Measurements from ENCODE around the gene FAM50A.

Gene FAM50A

GRCh38 chrX:154441564-154441963 is 2.4 kb upstream of the FAM50A start:
- Mint-ChIP-seq H3K27ac (peak overlapping the region; percentile 26), H3K4me3 (no peak overlapping the region), H3K9me3 (no peaks in the 10 kb centered on the region), H3K36me3 (ENCODE audit: low read depth) (peaks cover 5% of the 10 kb centered on the region), H3K27me3 (ENCODE audit: low read depth) (no peaks in the 10 kb centered on the region), H3K4me1 (ENCODE audit: low read depth) (peaks cover 16% of the 10 kb centered on the region)

DNA sequence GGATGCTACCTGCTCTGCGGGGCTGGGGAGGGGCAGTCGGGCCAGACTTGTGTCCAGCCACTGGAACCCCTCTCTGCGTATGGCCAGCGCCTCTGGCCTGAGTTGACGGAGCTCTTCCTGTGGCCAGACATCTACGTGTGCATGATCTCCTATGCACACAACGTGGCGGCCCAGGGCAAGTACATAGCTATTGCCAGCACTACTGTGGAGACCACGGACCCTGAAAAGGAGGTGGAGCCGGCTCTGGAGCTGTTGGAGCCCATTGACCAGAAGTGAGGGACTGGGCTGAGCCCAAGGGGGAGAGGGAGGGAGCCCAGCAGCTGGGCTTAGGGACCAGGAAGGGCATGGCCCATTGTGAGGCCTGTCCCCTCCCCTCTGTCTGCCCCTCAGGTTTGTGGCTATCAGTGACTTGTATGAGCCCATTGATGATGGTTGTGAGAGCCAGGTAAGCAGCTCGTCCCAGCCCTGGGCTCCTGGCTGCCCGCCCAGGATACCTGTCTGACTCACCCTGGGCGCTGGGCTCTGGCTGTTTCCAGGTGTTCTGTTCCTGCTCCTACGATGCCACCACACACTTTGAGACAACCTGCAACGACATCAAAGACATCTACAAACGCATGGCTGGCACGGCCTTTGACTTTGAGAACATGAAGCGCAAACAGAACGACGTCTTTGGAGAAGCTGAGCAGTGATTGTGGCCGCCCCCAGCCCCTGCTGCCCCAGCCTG is 1.8 kb upstream of the FAM50A start:
- Mint-ChIP-seq H3K27me3 (ENCODE audit: low read depth) (no peaks in the 10 kb centered on the region), H3K4me1 (ENCODE audit: low read depth) (peaks cover 19% of the 10 kb centered on the region), H3K27ac (no peak overlapping the region), H3K36me3 (ENCODE audit: low read depth) (peaks cover 8% of the 10 kb centered on the region), H3K9me3 (no peaks in the 10 kb centered on the region), H3K4me3 (no peak overlapping the region)

DNA sequence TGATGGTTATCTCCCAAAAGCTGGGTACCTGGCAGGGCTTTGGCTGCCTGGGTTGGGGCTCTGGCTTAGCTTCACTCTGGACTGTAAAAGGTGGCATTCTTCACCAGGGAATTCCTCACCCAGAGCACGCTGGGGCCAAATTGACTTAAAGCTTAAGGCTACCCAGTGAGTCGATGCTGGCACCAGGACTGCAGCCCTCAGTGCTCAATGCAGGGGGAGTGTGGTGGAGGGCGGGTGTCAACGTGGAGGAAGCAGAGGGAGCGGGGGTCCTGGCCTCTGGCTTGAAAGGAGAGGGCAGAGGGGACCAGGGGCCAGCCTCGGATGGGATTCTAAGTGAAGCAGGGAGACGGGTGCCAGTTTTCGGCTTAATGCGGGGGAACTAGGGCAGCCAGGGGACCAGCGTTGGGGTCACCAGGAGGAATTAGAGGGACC is 446 bp upstream of the FAM50A start:
- Mint-ChIP-seq H3K36me3 (ENCODE audit: low read depth) (peaks cover 9% of the 10 kb centered on the region), H3K27me3 (ENCODE audit: low read depth) (no peaks in the 10 kb centered on the region), H3K4me1 (ENCODE audit: low read depth) (peaks cover 16% of the 10 kb centered on the region), H3K4me3 (peak overlapping the region; percentile 77), H3K27ac (peak overlapping the region; percentile 79), H3K9me3 (no peaks in the 10 kb centered on the region)

DNA sequence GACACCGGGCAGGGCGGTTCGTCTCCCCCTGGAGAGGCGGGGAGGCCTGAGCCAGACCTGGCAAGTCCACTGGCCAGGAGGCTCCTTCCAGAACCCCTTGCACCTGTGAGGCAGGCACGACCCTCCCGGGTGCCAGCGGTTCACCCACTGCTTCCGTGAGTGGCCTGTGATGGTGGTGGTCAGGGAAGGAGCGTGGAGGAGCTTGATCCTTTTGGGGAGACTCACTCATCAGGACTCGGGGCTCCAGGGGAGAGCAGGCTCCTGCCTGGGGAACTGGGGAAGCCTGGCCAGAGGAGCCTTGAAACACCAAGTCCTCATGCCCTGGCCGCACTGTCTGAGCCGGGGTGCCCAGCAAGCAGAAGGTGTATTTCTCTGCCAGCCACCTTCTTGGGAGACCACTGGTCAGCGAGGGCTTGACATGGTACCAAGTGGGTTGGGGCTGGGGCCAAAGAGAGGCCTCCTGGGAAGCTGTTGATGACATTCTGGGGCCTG is 860 bp downstream of the FAM50A start:
- Mint-ChIP-seq H3K36me3 (ENCODE audit: low read depth) (peaks cover 6% of the 10 kb centered on the region), H3K9me3 (no peaks in the 10 kb centered on the region), H3K4me3 (peak overlapping the region; percentile 25), H3K4me1 (ENCODE audit: low read depth) (peaks cover 16% of the 10 kb centered on the region), H3K27ac (no peak overlapping the region), H3K27me3 (ENCODE audit: low read depth) (no peaks in the 10 kb centered on the region)

GRCh38 chrX:154445776-154446175 is 1.8 kb downstream of the FAM50A start:
- peak overlapping the region; percentile 37 for H3K4me3 Mint-ChIP-seq
- H3K27ac Mint-ChIP-seq, result no peak overlapping the region
- peaks cover 16% of the 10 kb centered on the region for H3K4me1 Mint-ChIP-seq (ENCODE audit: low read depth)
- peaks cover 6% of the 10 kb centered on the region for H3K36me3 Mint-ChIP-seq (ENCODE audit: low read depth)
- H3K27me3 Mint-ChIP-seq (ENCODE audit: low read depth), result no peaks in the 10 kb centered on the region
- no peaks in the 10 kb centered on the region for H3K9me3 Mint-ChIP-seq

DNA sequence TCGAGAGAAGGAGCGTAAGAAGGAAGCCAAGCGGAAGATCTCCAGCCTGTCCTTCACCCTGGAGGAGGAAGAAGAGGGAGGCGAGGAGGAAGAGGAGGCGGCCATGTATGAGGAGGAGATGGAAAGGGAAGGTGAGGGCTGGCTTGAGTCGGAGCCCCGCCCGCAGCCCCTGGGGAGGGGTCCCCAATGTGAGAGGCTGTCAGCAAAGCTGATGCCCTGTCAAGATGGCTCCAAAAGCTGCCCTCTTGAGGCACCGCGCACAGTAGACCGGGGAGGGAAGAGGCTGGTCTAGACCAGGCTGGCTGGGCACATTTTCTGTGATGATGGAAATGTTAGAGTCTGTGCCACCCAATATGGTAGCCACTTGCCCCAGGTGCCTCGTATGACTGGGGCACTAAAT is 2.5 kb downstream of the FAM50A start:
- Mint-ChIP-seq H3K36me3 (ENCODE audit: low read depth) (peaks cover 6% of the 10 kb centered on the region), H3K27me3 (ENCODE audit: low read depth) (no peaks in the 10 kb centered on the region), H3K9me3 (no peaks in the 10 kb centered on the region), H3K4me1 (ENCODE audit: low read depth) (peaks cover 16% of the 10 kb centered on the region), H3K27ac (no peak overlapping the region), H3K4me3 (peak overlapping the region; percentile 37)

DNA sequence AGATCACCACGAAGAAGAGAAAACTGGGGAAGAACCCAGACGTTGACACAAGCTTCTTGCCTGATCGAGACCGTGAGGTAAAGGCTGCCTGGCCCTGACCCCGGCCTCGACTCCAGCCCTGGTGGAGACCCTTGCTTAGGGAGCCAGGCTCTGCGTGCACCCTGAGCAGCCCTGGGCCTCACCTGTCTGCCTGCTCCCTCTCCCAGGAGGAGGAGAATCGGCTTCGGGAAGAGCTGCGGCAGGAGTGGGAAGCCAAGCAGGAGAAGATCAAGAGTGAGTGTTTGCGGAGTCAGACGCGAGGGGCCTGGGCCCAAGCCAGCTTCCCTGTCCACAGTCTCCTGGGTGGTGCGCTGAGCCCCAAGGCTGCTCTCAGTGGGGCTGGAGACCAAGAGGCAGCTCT is 4.5 kb downstream of the FAM50A start:
- Mint-ChIP-seq H3K4me1 (ENCODE audit: low read depth) (peaks cover 11% of the 10 kb centered on the region), H3K27me3 (ENCODE audit: low read depth) (no peaks in the 10 kb centered on the region), H3K4me3 (no peak overlapping the region), H3K9me3 (no peaks in the 10 kb centered on the region), H3K27ac (no peak overlapping the region), H3K36me3 (ENCODE audit: low read depth) (peaks cover 13% of the 10 kb centered on the region)

DNA sequence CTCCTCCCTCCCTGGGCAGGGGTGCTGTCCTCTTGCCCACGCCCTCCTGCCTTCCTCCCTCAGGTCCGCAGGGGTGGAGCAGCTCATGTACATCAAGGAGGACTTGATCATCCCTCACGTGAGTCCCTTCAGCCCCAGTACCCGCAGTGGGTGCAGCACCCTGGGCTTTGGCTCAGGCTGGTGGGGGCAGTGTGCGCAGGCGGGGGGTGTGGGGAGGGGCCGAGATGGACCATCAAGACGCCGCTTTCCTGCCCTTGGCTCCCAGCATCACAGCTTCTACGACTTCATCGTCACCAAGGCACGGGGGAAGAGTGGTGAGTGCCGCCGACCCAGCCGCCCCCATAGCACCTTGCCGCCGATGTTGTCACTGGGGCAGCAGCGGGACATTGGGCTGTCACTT is 5.7 kb downstream of the FAM50A start:
- no peak overlapping the region for H3K4me3 Mint-ChIP-seq
- peaks cover 11% of the 10 kb centered on the region for H3K4me1 Mint-ChIP-seq (ENCODE audit: low read depth)
- no peaks in the 10 kb centered on the region for H3K27me3 Mint-ChIP-seq (ENCODE audit: low read depth)
- H3K36me3 Mint-ChIP-seq (ENCODE audit: low read depth), result peaks cover 13% of the 10 kb centered on the region
- H3K27ac Mint-ChIP-seq, result no peak overlapping the region
- no peaks in the 10 kb centered on the region for H3K9me3 Mint-ChIP-seq

- no peak overlapping the region for H3K4me3 Mint-ChIP-seq
- H3K36me3 Mint-ChIP-seq (ENCODE audit: low read depth), result peaks cover 13% of the 10 kb centered on the region
- no peaks in the 10 kb centered on the region for H3K27me3 Mint-ChIP-seq (ENCODE audit: low read depth)
- no peaks in the 10 kb centered on the region for H3K9me3 Mint-ChIP-seq
- H3K27ac Mint-ChIP-seq, result no peak overlapping the region
- peaks cover 11% of the 10 kb centered on the region for H3K4me1 Mint-ChIP-seq (ENCODE audit: low read depth)
These were observed 6.4 kb downstream of the FAM50A start for GRCh38 chrX:154450312-154450711.

DNA sequence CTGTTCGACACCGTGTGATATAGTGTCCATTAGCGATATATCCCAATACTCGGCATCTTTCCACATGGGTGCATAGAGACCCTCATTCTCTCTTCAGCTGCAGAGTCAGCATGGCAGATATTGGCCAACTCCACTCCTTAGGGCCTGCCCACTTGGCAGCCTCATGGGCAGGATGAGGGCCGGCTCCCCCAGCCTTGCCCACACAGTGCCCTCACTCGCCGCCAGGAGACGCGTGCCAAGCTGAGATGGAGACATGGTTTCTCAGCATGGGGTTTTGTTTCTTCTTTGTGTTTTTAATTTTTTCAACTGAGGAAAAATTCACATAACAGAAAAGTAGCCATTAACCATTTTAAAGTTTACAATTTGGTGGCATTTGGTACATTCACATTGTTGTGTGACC is 8.9 kb downstream of the FAM50A start:
- Mint-ChIP-seq H3K36me3 (ENCODE audit: low read depth) (peaks cover 9% of the 10 kb centered on the region), H3K4me3 (no peak overlapping the region), H3K27me3 (ENCODE audit: low read depth) (no peaks in the 10 kb centered on the region), H3K27ac (no peak overlapping the region), H3K9me3 (no peaks in the 10 kb centered on the region), H3K4me1 (ENCODE audit: low read depth) (peaks cover 5% of the 10 kb centered on the region)

- Mint-ChIP-seq H3K4me3 (peak overlapping the region; percentile 98), H3K36me3 (ENCODE audit: low read depth) (peaks cover 7% of the 10 kb centered on the region), H3K4me1 (ENCODE audit: low read depth) (peaks cover 7% of the 10 kb centered on the region), H3K27me3 (ENCODE audit: low read depth) (no peaks in the 10 kb centered on the region), H3K27ac (peak overlapping the region; percentile 97), H3K9me3 (no peaks in the 10 kb centered on the region)
These were observed 13.7 kb downstream of the FAM50A start for GRCh38 chrX:154457491-154458115.

GRCh38 chrX:154458116-154458953 is 14.4 kb downstream of the FAM50A start, which contains the start of gene PLXNA3:
Gene PLXNA3, plus strand, starts transcription at chrX:154458281. Its CDS starts 1,903 bp downstream, at chrX:154460184.
- Mint-ChIP-seq H3K36me3 (ENCODE audit: low read depth) (peaks cover 4% of the 10 kb centered on the region), H3K27ac (peak within 1 kb of the TSS; percentile 97), H3K4me3 (peak within 1 kb of the TSS; percentile 98), H3K27me3 (ENCODE audit: low read depth) (no peaks in the 10 kb centered on the region), H3K4me1 (ENCODE audit: low read depth) (peaks cover 7% of the 10 kb centered on the region), H3K9me3 (no peaks in the 10 kb centered on the region)

DNA sequence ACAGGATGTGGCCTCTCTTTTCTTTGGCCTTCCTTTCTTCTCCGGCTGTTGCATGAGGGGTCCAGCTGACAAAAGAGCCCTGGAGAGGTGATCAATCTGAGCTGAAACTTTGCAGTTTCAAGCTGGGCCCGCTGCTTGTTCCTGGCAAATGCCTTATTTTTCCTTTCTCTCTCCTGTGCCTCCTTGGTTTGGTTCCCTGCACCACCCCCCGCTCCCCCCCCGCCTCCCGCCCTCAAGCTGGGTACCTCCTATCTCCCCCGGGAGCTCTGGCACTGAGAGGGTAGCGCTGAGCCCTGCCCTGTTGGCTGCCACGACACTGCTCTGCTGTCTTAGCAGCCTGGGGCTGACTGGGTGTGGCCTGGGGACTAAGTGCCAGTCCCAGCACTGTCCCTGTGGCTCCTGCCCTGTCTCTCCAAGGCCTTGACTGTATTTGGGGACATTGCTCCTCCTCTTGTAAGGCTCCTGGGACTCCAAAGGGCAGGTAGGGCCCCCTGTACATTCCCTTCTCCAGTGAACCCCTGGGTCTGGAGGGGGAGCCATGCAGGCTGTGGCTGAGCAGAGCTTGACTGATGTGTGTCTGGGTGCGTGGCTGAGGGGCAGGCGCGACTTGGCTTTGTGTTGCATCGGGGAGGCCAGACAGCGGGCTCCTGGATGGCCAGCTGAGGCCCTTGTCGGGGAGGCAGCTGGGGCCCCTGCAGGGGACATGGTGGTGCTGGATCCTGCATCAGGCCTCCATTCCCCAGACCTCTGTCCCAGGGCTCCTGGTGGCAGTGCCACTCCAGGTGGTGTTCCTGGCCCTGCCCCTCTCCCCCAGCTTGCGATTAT is 15.2 kb downstream of the FAM50A start:
- Mint-ChIP-seq H3K27ac (peak overlapping the region; percentile 68), H3K4me1 (ENCODE audit: low read depth) (peaks cover 7% of the 10 kb centered on the region), H3K27me3 (ENCODE audit: low read depth) (no peaks in the 10 kb centered on the region), H3K9me3 (no peaks in the 10 kb centered on the region), H3K4me3 (peak overlapping the region; percentile 85), H3K36me3 (ENCODE audit: low read depth) (peaks cover 4% of the 10 kb centered on the region)

- H3K9me3 Mint-ChIP-seq, result no peaks in the 10 kb centered on the region
- H3K27me3 Mint-ChIP-seq (ENCODE audit: low read depth), result no peaks in the 10 kb centered on the region
- peaks cover 4% of the 10 kb centered on the region for H3K36me3 Mint-ChIP-seq (ENCODE audit: low read depth)
- H3K27ac Mint-ChIP-seq, result no peak overlapping the region
- peaks cover 7% of the 10 kb centered on the region for H3K4me1 Mint-ChIP-seq (ENCODE audit: low read depth)
- no peak overlapping the region for H3K4me3 Mint-ChIP-seq
These were observed 15.9 kb downstream of the FAM50A start for GRCh38 chrX:154459832-154460231.

Measured in T-helper 1 cell treated with Interleukin-12 subunit alpha and Interleukin-12 subunit beta and Interleukin-4 antibody, amounts not matched to agents 30 μg/mL and 1 μg/mL, for 36 hours (primary cell).